ENCODE results near the gene ADIPOR1. TPM values are rescaled to one million over a fixed set of nuclear protein-coding genes. Genes with fewer than 3 reads are reported as not detected.
A peak's percentile ranks its signal among the peaks of the same experiment; 100 is the strongest.

The ADIPOR1 gene
- polyA plus RNA-seq, 2 of the 4 experiments (the other 2 are of a cell fraction), result 56.4 to 131 TPM

- CTCF ChIA-PET, result no interaction called here
- Histone ChIP-seq H3K9me3 (peaks cover 7% of the 10 kb centered on the region; the same call in 2 of the 3 replicates), H3K4me3 (no peak overlapping the region), H3K4me2 (no peak overlapping the region), H3K27ac (no peak overlapping the region), H3K4me1 (no peaks in the 10 kb centered on the region)
- TF ChIP-seq CHD4 (IDR thresholded peaks at IDR 0.05; ENCODE audit: borderline replicate concordance), result no peak
- TF ChIP-seq ZFP36 (IDR thresholded peaks at IDR 0.05; ENCODE audit: borderline replicate concordance, partially characterized antibody), result no peak
- no peak for TF ChIP-seq MYC (IDR thresholded peaks at IDR 0.05; ENCODE audit: borderline replicate concordance, low read length)
- no peak for TF ChIP-seq ZNF302 (CRISPR knock-in tag; IDR thresholded peaks at IDR 0.05)
- no peak for TF ChIP-seq RNF2 (IDR thresholded peaks at IDR 0.05; ENCODE audit: borderline replicate concordance, low read depth)
- TF ChIP-seq NFE2L2 (conservative IDR thresholded peaks at IDR 0.05; ENCODE audit: low read length), result no peak
- TF ChIP-seq SMC3 (IDR thresholded peaks at IDR 0.05), result no peak
- no peak for TF ChIP-seq FOSB (CRISPR knock-in tag; IDR thresholded peaks at IDR 0.05)
- TF ChIP-seq FOSL2 (IDR thresholded peaks at IDR 0.05), result no peak
- TF ChIP-seq FOSL2 (CRISPR knock-in tag; IDR thresholded peaks at IDR 0.05), result no peak
- TF ChIP-seq ZSCAN20 (CRISPR knock-in tag; IDR thresholded peaks at IDR 0.05), result no peak
- TF ChIP-seq, protein P1, sequence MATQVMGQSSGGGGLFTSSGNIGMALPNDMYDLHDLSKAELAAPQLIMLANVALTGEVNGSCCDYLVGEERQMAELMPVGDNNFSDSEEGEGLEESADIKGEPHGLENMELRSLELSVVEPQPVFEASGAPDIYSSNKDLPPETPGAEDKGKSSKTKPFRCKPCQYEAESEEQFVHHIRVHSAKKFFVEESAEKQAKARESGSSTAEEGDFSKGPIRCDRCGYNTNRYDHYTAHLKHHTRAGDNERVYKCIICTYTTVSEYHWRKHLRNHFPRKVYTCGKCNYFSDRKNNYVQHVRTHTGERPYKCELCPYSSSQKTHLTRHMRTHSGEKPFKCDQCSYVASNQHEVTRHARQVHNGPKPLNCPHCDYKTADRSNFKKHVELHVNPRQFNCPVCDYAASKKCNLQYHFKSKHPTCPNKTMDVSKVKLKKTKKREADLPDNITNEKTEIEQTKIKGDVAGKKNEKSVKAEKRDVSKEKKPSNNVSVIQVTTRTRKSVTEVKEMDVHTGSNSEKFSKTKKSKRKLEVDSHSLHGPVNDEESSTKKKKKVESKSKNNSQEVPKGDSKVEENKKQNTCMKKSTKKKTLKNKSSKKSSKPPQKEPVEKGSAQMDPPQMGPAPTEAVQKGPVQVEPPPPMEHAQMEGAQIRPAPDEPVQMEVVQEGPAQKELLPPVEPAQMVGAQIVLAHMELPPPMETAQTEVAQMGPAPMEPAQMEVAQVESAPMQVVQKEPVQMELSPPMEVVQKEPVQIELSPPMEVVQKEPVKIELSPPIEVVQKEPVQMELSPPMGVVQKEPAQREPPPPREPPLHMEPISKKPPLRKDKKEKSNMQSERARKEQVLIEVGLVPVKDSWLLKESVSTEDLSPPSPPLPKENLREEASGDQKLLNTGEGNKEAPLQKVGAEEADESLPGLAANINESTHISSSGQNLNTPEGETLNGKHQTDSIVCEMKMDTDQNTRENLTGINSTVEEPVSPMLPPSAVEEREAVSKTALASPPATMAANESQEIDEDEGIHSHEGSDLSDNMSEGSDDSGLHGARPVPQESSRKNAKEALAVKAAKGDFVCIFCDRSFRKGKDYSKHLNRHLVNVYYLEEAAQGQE (IDR thresholded peaks at IDR 0.05), result no peak
- TF ChIP-seq HDAC2 (IDR thresholded peaks at IDR 0.05), result no peak
- TF ChIP-seq, protein P2, sequence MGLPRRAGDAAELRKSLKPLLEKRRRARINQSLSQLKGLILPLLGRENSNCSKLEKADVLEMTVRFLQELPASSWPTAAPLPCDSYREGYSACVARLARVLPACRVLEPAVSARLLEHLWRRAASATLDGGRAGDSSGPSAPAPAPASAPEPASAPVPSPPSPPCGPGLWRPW (IDR thresholded peaks at IDR 0.05), result no peak
- TF ChIP-seq HMGXB4 (CRISPR knock-in tag; IDR thresholded peaks at IDR 0.05; ENCODE audit: borderline replicate concordance), result no peak
- no peak for TF ChIP-seq POLR2AphosphoS2 (conservative IDR thresholded peaks at IDR 0.05; ENCODE audit: low read length)
- POLR2A ChIA-PET, result no interaction called here
- FAIRE-seq (no peak), ATAC-seq (no peak), DNase-seq (ENCODE audit: low read depth in 1 of 2, low spot score in 1 of 2) (no peak)
- WGBS (ENCODE audit: missing lambda C conversion rate), result 30% methylated on average over 2 of the region's 2 CpGs
These were observed 25.6 kb downstream of the ADIPOR1 start for GRCh38 chr1:202932476-202932875.

- WGBS (ENCODE audit: missing lambda C conversion rate), result under 1% methylated on average over 30 of the region's 57 CpGs
- ATAC-seq (peak; percentile 99), DNase-seq (ENCODE audit: low read depth in 1 of 2, low spot score in 1 of 2) (peak; percentile 94 to 98), FAIRE-seq (no peak)
- CTCF ChIA-PET, result interaction anchor here (0.6 to 1.8 kb wide), 10 partner anchors 11 to 342 kb away, joined by 3 to 9 read pairs (median 4); partner anchors contain the start of gene TMEM183A
- Histone ChIP-seq H3K4me2 (peak within 1 kb of the TSS; percentile 85), H3K4me1 (peaks cover 6% of the 10 kb centered on the region; the same call in 2 of the 3 replicates), H3K4me3 (peak within 1 kb of the TSS; percentile 51), H3K27ac (peak within 1 kb of the TSS; percentile 87 to 95), H3K9me3 (no peaks in the 10 kb centered on the region)
- POLR2A ChIA-PET, result interaction anchor here (0.6 to 1.0 kb wide), 10 partner anchors 13 to 1557 kb away, joined by 3 to 15 read pairs (median 4); partner anchors contain the start of genes PCAT6 and TMEM183A
- TF ChIP-seq KDM5A (IDR thresholded peaks at IDR 0.05) (peak; percentile 79), GATA3 (IDR thresholded peaks at IDR 0.05; ENCODE audit: borderline replicate concordance) (0 out of 2 replicates have a peak, but pooled peaks have one; percentile 39), TP53 (CRISPR knock-in tag; IDR thresholded peaks at IDR 0.05) (no peak), HEYL (CRISPR knock-in tag; IDR thresholded peaks at IDR 0.05) (no peak), MAX (IDR thresholded peaks at IDR 0.05) (peak; percentile 82), ZC3H11A (IDR thresholded peaks at IDR 0.05) (no peak), JUN (IDR thresholded peaks at IDR 0.05) (peak; percentile 83 to 97), CHD4 (IDR thresholded peaks at IDR 0.05; ENCODE audit: borderline replicate concordance) (no peak), CEBPB (IDR thresholded peaks at IDR 0.05) (peak; percentile 71 to 94; a peak in 3 of 4 replicates), EP300 (IDR thresholded peaks at IDR 0.05) (no peak), RAD21 (conservative IDR thresholded peaks at IDR 0.05 in 1 of 2, IDR thresholded peaks at IDR 0.05 in 1 of 2) (peak; percentile 41 to 51; a peak in 4 of 5 replicates), KDM1A (IDR thresholded peaks at IDR 0.05; ENCODE audit: low read depth) (no peak)
- TF ChIP-seq, protein P1 (IDR thresholded peaks at IDR 0.05), result no peak; the same call in 1 of the 2 replicates
These were observed 31.3 kb downstream of the ADIPOR1 start, which contains the start of gene KLHL12 for GRCh38 chr1:202926581-202927491. Gene KLHL12 (minus strand): TSS chr1:202927234. CDS start chr1:202925162, 2,072 bp downstream.
